ENCODE measurements around the gene GABPB1. TPM values are rescaled to one million over a fixed set of nuclear protein-coding genes. Genes with fewer than 3 reads are reported as not detected.
A peak's percentile ranks its signal among the peaks of the same experiment; 100 is the strongest.

GABPB1 gene
- polyA plus RNA-seq (2012; rRNA removed): 12.8 and 14.2 TPM in 2 replicates
- 13.4 and 15.8 TPM in 2 replicates for polyA plus RNA-seq (2012; cell fraction: cytosol; rRNA removed)
- 8.4 and 10.7 TPM in 2 replicates for polyA plus RNA-seq (2012; cell fraction: nucleus; rRNA removed)

DNA sequence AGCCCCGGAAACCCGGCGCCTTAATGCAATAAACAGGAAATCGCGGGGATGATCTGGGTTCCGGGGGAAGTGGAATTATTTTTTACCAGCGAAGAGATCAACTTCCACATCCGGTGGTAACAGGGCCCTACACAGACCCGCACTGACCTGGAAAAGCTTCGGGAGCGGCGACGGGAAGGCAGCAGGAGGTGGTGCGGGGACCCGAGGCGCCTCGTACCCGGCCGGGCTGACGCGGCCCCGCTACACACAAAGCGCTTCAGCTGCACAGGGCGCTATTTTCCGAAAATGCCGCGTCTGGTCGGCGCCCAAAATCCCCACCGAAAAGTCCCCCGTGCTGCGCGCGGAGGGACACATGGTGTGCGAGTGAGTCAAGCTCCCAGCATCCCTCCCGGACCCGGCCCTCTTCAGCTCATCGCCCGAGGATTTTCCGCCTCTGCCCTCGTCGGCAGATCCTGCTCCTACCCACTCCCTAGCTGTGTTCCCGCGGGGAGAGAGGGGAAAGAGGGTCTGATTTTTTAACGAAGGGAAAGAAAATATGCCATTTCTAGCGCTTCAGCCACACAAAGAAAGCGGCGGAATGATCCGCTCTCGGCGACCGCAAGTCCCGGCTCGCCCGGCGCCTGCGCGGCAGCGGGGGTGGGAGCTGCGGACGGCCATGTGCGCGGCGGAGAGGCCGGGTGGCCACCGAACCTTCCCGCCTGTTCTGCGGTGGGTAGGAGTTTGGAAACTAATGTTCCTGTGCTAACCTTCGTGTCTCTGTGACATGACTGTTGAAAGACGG lies at the start of gene GABPB1:
TSS of gene GABPB1 (minus strand) at position 361 of the 781 bp plus-strand sequence. CDS start 45,400 bp downstream, outside the sequence.
- Histone ChIP-seq H3K9ac (peak within 1 kb of the TSS; percentile 100), H3K27me3 (ENCODE audit: insufficient read depth) (no peaks in the 10 kb centered on the region), H3K79me2 (ENCODE audit: insufficient read depth) (peaks cover 89% of the 10 kb centered on the region), H3K9me3 (no peaks in the 10 kb centered on the region), H3K4me2 (peak within 1 kb of the TSS; percentile 89), H3K4me1 (ENCODE audit: control insufficient read depth in 1 of 2, insufficient read depth in 2 of 2, low read depth in 1 of 2, low read length in 1 of 2) (peaks cover 9 to 16% of the 10 kb centered on the region in 2 experiments; a peak in 3 of 4 replicates), H3K4me3 (ENCODE audit: low read depth in 2 of 2, low read length in 1 of 2) (peak within 1 kb of the TSS; percentile 73 to 98), H3F3A (replicated peaks; ENCODE audit: insufficient read depth) (peaks cover 17% of the 10 kb centered on the region), H3K36me3 (replicated peaks in 1 of 2; ENCODE audit: control insufficient read depth in 1 of 2, insufficient read depth in 2 of 2, low read length in 1 of 2) (peaks cover 23% of the 10 kb centered on the region in 2 experiments), H4K20me1 (ENCODE audit: insufficient read depth) (peaks cover 15% of the 10 kb centered on the region), H3K9me2 (no peaks in the 10 kb centered on the region), H2AFZ (ENCODE audit: low read depth) (peak within 1 kb of the TSS; percentile 83), H3K27ac (ENCODE audit: low read depth in 2 of 2, low read length in 1 of 2) (peak within 1 kb of the TSS; percentile 97 to 100)
- DNase-seq: peak; percentile 95
- ChIA-PET CTCF (interaction anchor here (0.6 kb wide), 1 partner anchor 161 kb away, joined by 3 read pairs; no protein-coding TSS in a partner anchor), POLR2A (interaction anchor here (0.5 to 1.6 kb wide), 14 partner anchors 9 to 1854 kb away, joined by 3 to 17 read pairs (median 4); partner anchors contain the start of genes AP4E1, EID1, SLC27A2 and USP8)
- under 1% methylated on average over 35 of the region's 70 CpGs for WGBS (ENCODE audit: low lambda C conversion rate)
- TF ChIP-seq, protein P1, sequence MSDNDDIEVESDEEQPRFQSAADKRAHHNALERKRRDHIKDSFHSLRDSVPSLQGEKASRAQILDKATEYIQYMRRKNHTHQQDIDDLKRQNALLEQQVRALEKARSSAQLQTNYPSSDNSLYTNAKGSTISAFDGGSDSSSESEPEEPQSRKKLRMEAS (IDR thresholded peaks at IDR 0.05; ENCODE audit: low read depth): peak; percentile 99
- no peak for TF ChIP-seq RCOR1 (IDR thresholded peaks at IDR 0.05; ENCODE audit: low read length)
- TF ChIP-seq NFIC (IDR thresholded peaks at IDR 0.05; ENCODE audit: borderline replicate concordance): no peak
- peak; percentile 5; the same call in 1 of the 2 replicates for TF ChIP-seq TCF12 (IDR thresholded peaks at IDR 0.05)
- TF ChIP-seq POLR2AphosphoS5 (IDR thresholded peaks at IDR 0.05; ENCODE audit: low read depth, low read length): peak; percentile 88
- peak; percentile 10; the same call in 1 of the 2 replicates for TF ChIP-seq JUND (IDR thresholded peaks at IDR 0.05)
- peak; percentile 37 for TF ChIP-seq GATA2 (CRISPR knock-in tag; IDR thresholded peaks at IDR 0.05)
- peak; percentile 69 for TF ChIP-seq YY1 (IDR thresholded peaks at IDR 0.05; ENCODE audit: low read depth)
- TF ChIP-seq, protein P2, sequence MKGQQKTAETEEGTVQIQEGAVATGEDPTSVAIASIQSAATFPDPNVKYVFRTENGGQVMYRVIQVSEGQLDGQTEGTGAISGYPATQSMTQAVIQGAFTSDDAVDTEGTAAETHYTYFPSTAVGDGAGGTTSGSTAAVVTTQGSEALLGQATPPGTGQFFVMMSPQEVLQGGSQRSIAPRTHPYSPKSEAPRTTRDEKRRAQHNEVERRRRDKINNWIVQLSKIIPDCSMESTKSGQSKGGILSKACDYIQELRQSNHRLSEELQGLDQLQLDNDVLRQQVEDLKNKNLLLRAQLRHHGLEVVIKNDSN (IDR thresholded peaks at IDR 0.05; ENCODE audit: borderline replicate concordance, low read depth): no peak; the same call in 1 of the 2 replicates
- no peak for TF ChIP-seq FOSL2 (IDR thresholded peaks at IDR 0.05; ENCODE audit: borderline replicate concordance, low read depth)
- peak; percentile 81 for TF ChIP-seq TAF1 (IDR thresholded peaks at IDR 0.05; ENCODE audit: borderline replicate concordance, low read depth, low read length)
- TF ChIP-seq IRF3 (IDR thresholded peaks at IDR 0.05; ENCODE audit: low read depth, low read length): no peak
- TF ChIP-seq CHD2 (IDR thresholded peaks at IDR 0.05; ENCODE audit: low read length, partially characterized antibody): peak; percentile 91
- peak; percentile 99 for TF ChIP-seq MXI1 (IDR thresholded peaks at IDR 0.05; ENCODE audit: low read depth, low read length)
- TF ChIP-seq PBX3 (IDR thresholded peaks at IDR 0.05): peak; percentile 64
- no peak for TF ChIP-seq TEAD4 (IDR thresholded peaks at IDR 0.05; ENCODE audit: borderline replicate concordance, insufficient read depth)
- TF ChIP-seq EP300 (IDR thresholded peaks at IDR 0.05; ENCODE audit: borderline replicate concordance in 1 of 2, low read depth in 1 of 2, low read length in 1 of 2): no peak
- TF ChIP-seq FOXM1 (IDR thresholded peaks at IDR 0.05; ENCODE audit: low read depth): no peak; the same call in 1 of the 2 replicates
- TF ChIP-seq RAD21 (IDR thresholded peaks at IDR 0.05; ENCODE audit: low read length): no peak
- no peak for TF ChIP-seq EZH2phosphoT487 (IDR thresholded peaks at IDR 0.05; ENCODE audit: borderline replicate concordance, low read depth)
- peak; percentile 87; the same call in 1 of the 2 replicates for TF ChIP-seq SIN3A (IDR thresholded peaks at IDR 0.05; ENCODE audit: borderline replicate concordance, low read depth, low read length)
- TF ChIP-seq RFX5 (IDR thresholded peaks at IDR 0.05; ENCODE audit: low read length): no peak
- TF ChIP-seq, protein P3, sequence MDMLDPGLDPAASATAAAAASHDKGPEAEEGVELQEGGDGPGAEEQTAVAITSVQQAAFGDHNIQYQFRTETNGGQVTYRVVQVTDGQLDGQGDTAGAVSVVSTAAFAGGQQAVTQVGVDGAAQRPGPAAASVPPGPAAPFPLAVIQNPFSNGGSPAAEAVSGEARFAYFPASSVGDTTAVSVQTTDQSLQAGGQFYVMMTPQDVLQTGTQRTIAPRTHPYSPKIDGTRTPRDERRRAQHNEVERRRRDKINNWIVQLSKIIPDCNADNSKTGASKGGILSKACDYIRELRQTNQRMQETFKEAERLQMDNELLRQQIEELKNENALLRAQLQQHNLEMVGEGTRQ (IDR thresholded peaks at IDR 0.05; ENCODE audit: borderline replicate concordance, low read depth, low read length): no peak
- no peak for TF ChIP-seq SMC3 (IDR thresholded peaks at IDR 0.05; ENCODE audit: low read depth, low read length)
- peak; percentile 86 for TF ChIP-seq NRF1 (IDR thresholded peaks at IDR 0.05; ENCODE audit: low read depth, low read length)
- peak; percentile 53; the same call in 1 of the 2 replicates for TF ChIP-seq FOXJ3 (CRISPR knock-in tag; IDR thresholded peaks at IDR 0.05)
- peak; percentile 88 for TF ChIP-seq GABPA (IDR thresholded peaks at IDR 0.05; ENCODE audit: low read depth)
- TF ChIP-seq ELF1 (IDR thresholded peaks at IDR 0.05): peak; percentile 50; the same call in 1 of the 2 replicates
